Measurements from ENCODE around the gene VPS35L.

- no peak for TF ChIP-seq CTCF (IDR thresholded peaks at IDR 0.05; ENCODE audit: insufficient read depth, low read depth, low read length)
- no peak for TF ChIP-seq EZH2 (IDR thresholded peaks at IDR 0.05; ENCODE audit: insufficient read depth, low read length)
Observed at GRCh38 chr16:19687279-19687678, 131.8 kb downstream of the VPS35L start.

Measured in astrocyte (in vitro differentiated cells and primary cell).